CD4-positive, alpha-beta T cell treated with Interleukin-2 at 100 ng/mL for 4 hours (primary cell): Measurements from ENCODE around the gene GPR45.
"Not testable (repeated sequence)": the region's sequence is repeated elsewhere in the genome, so short reads cannot be mapped to it uniquely, and the experiment has no call there.

Source experiments
- DNase-seq: peaks from one replicate; pipeline ENCODE4 v3.0.0-alpha.2; 2020; ENCODE audit warnings: low spot score

Gene GPR45, protein sequence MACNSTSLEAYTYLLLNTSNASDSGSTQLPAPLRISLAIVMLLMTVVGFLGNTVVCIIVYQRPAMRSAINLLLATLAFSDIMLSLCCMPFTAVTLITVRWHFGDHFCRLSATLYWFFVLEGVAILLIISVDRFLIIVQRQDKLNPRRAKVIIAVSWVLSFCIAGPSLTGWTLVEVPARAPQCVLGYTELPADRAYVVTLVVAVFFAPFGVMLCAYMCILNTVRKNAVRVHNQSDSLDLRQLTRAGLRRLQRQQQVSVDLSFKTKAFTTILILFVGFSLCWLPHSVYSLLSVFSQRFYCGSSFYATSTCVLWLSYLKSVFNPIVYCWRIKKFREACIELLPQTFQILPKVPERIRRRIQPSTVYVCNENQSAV

DNA sequence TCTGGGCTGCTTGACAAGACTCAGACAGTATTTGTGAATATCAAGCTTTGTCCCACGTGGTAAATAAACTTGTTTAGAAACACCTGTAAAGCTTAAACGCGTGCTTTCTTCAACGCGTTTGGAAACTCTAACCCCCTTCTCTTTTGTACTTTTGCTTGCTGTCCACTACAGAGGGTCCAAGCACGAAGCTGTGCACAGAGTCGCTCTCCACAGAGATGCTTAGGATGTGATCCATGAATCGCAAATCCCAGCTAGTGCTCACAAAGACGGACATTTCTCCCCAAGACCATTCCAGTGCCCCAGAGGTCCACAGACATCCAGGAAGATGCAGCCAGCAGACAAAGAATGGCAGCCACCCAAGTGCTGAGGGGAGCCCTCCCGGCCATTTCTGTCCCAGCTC is at the start of gene GPR45:
TSS of gene GPR45 (plus strand) at position 301 of the 400 bp plus-strand sequence. CDS start 116 bp downstream, outside the sequence.
- no peak for DNase-seq

DNA sequence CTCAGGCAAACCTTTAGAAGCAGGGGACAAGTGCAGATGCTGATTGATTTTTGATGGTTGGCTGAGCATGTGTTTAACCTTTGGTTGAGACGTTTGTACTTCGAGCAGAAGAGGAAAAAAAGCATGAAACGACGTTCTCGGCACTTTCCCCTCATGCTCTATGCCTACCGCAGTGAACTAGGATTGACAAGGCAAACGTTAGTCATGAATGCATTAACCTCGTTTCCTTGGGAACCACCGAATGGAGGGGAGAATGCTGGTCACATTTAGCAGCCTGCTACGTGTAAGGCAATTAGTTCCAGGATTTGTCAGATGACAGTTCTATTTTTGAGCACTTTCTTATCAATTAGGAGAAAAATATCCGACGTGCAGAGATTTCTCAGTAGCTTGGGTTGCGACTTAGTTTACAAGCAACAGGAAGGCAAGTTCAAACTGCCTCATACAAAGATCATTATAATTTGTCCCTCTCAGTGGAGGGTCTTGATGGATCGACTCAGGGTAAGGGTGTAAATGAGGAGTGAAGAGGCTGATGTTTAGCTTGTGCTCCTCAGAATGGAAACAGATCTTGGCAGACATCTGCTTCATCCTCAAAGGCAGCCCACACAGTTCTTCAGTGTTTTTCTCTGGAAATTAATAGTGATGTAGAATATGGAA is 47.4 kb upstream of the GPR45 start:
- DNase-seq = no peak

DNA sequence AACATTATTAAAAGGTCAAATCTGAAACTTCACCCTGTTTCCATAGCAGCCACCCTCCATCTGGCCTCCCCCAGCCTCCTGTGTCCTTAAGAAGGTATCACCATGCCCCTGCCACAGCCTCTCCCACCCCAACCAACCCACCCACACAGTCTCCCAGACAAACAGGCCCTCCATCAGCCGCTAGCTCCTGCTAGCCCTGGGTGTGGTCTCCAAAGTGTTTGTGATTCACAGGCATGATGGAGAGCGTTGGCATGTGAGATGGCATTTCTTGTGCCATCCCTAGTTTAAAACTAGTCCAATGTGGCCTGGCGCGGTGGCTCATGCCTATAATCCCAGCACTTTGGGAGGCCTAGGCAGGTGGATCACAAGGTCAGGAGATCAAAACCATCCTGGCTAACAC is 44.9 kb upstream of the GPR45 start:
- DNase-seq = no peak

DNA sequence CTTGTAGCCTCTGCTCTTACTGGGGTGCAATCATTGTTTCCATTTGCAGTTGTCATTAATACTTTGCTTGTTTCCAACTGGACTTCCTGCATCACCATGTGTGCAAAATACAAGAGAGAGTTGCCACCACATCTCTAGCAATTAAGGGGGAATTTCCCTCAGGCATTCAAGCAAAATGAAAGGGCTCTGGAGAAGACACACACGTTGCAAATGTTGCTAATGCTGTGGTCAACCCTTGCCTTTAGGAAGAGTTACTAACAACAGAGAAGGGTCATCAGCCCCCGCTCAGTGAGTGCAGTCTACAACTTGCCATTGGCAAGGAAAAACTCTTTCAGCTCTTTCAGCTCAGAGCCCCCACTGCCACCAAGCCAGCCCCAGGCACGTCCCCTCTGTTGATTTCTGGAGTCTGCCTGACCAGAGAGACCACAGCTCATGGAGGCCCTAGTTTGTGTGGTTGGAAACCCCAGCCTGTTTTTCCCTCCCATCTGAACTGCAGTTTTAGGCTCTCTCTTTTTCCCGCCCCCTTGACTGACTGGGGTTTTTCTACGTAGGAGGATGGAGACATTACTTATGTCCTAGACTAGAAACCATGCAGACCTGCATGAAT is 25.9 kb upstream of the GPR45 start:
- DNase-seq = no peak

DNA sequence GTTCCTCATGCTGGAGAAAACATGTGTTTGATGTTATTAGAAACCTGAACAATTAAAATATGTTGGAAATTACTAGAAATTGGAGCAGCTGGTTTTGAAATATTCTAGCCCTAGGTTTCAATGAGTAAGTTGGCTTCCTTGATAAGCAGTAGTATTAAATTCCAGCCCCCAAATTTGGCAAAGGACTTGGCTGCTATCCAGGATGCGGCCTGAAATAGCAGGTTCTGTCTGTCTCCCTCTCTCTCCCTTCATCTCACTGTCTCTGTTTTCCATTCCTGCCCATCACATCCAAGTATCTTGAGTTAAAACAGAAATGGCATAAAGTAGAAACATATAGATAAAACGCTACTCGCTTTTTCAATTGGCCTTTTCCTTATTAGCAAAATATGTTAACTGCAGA is 20.9 kb upstream of the GPR45 start:
- DNase-seq = no peak

DNA sequence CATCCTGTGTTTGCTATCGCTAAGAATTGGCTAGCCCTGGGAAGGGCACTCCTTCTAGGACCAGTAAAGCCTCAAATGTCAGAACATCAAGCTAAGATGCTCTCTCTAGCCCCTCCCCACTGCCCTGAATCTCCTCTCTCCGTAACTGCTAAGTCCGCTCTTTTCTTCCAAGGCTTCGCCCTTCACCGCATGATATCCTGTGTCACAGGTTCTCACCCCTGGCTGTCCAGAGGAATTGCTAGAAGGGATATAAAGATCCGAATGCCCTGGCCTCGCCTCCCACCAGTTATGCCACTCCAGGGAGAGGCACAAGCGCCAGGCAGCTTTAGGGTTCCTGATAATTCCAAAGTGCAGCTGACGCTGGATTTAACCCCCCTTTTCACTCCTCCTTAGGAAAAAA is 17.1 kb upstream of the GPR45 start:
- no peak for DNase-seq

DNA sequence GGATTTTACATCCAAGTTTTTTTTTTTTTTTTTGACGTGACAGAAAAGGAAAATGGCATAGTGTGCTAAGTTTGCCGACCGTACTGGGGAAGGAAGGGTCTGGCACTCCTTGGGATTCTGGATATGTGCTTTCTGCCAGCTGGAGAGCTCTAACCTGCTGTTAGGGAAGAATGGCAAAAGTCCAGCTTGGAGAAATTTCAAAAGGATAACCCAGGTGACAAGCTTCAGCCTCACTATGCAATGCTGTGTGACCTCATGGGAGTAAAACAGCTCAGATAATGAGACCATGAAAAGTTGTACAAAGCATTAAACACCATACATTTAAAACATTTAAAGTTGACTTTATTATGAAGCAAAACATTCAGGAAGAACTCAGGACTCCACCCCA is 10.3 kb upstream of the GPR45 start:
- DNase-seq = no peak

DNA sequence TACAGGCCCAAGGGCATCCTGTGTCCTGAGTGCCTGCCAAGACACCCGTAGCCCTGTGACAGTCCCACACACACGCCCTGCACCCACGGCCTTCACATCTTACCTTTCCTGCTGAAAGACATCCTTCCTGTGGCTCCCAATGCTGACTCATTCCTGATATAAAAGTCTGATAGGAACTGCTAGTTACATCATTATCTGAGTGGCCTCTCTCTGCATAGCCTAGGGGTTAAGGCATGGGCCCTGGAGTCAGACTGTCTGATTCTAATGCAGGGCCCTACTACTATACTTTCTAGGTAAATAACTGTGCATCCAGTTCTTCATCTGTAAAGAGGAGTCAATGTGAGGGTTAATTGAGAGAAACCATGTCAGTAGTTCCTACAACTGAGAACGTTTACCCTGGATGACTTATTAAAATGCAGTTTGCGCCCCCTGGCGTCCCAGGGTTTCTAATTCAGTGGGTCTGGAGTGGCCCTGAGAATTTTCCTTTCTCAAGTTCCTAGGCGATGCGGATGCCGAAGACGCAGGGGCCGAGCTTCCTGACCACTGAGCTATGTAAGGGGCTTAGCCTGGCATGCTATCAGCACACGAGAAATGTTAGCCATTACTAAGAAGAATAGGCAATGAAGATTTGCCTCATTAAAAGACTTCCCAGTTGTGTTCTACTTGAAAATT is 6.0 kb upstream of the GPR45 start:
- peak; percentile 49 for DNase-seq

DNA sequence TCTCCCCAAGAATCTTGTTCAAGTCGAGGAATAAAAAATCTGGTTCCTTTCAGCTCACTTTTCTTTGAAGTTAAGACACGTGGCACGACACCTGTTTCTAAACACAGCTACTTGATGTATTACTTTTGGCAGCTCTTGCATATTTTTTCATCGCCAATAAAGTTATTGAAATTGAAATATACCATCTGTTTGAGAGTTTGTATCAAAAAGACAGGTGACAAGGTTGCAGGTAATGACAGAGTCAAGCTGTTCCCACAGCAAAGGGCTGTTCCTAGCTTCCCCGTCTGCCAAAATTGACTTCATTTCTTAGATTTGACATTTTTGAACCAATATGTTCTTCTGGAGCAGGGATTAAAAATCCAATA is 5.5 kb upstream of the GPR45 start:
- DNase-seq = no peak

DNA sequence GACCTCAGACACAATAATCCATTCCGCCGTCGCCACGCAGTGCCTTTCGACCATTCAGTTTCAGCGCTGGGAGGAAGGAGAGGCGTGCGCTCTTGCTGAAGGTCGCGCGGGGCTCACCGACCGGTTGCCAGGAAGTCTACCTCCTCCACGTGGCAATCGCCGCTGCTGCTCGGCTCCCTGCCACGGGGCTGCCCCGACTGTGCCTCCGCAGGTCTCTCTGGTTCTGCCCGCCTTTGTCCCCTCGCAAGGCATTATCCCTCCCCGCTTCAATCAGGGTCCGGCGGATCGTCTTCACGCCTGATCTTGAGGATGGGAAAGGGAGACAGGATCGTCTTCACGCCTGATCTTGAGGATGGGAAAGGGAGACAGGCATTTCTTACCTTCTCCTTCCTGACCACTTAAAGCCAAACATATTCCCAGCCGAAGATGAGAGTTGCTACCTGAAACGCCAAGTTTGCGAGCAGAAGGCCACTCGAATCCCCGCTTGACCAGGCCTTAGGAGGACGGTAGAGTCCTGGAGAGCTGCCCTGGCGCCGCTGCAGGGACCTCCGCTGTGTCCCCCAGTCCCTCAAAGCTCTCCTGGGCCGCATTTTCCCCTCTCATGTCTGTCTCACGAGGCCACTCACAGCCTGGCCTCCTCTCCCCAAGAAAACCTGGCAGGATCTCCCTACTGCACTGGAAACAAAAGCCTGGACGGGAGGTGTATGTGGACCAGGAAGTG is 4.3 kb upstream of the GPR45 start:
- DNase-seq = no peak

DNA sequence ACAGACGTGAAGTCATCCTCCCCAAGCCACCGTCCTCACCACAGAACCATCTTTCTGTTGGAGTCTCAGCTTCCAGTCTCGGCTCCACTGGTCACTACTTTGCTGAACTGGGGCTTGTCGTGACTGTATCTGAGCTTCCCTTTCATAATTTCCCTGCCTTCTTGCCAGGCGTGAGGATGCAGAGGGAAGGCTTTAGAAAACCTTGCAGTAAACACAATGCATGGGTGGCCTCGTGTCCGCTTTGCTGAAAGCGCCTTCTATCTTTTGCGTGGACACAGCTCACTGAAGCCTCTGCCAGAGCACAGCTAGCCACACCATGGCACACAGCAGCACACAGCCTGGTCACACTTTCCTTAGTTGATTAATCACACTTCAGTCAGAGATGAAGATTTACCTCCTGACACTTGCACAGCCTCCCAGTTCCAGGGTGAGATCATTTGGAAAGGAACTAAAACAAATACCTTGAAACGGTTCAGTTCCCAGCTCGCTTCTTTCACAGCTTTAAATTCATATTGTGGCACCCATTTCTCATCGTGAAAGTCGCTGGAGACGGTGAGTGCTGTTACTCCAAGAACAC is 2.8 kb upstream of the GPR45 start:
- DNase-seq = no peak

DNA sequence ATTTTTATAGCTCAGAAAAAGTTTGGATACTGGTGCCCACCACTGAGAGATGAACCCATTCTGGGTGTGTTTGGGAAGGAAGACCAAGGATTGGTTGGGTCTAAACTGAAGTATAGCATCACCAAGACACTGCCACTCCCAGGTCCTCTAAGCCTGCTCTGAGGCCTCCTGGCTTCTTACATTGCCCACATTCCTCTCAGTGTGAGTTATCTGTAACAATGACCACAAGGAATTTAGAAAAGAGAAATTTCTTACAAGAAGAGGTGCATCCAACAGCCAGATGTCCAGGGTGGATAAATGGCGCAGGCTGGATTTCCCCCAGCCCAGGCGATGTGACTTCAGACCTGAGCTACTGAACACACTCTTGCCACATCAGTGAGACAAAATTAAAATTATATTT is 1.6 kb upstream of the GPR45 start:
- DNase-seq = no peak

DNA sequence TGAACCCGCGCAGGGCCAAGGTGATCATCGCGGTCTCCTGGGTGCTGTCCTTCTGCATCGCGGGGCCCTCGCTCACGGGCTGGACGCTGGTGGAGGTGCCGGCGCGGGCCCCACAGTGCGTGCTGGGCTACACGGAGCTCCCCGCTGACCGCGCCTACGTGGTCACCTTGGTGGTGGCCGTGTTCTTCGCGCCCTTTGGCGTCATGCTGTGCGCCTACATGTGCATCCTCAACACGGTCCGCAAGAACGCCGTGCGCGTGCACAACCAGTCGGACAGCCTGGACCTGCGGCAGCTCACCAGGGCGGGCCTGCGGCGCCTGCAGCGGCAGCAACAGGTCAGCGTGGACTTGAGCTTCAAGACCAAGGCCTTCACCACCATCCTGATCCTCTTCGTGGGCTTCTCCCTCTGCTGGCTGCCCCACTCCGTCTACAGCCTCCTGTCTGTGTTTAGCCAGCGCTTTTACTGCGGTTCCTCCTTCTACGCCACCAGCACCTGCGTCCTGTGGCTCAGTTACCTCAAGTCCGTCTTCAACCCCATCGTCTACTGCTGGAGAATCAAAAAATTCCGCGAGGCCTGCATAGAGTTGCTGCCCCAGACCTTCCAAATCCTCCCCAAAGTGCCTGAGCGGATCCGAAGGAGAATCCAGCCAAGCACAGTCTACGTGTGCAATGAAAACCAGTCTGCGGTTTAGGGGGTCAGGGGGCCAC is 897 bp downstream of the GPR45 start:
- DNase-seq = no peak

DNA sequence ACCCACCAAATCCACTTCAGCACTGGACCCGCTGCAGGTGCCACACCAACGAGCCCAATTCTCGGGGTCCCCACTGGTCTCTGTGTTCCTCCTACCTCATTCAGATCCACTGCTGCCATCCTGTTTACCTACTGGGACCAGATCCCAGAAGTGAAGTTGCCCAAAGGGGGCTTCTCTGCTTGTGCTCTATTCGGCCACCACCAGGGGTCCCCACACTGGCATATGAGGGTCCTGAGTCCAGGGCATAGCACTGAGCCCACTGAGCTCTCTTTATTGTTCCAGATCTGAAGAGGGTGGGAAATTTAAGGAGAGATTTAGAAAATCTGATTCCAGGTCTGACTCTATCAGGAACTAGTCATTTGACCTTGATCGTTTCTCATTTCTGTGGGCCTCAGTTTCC is 2.4 kb downstream of the GPR45 start:
- DNase-seq = no peak

DNA sequence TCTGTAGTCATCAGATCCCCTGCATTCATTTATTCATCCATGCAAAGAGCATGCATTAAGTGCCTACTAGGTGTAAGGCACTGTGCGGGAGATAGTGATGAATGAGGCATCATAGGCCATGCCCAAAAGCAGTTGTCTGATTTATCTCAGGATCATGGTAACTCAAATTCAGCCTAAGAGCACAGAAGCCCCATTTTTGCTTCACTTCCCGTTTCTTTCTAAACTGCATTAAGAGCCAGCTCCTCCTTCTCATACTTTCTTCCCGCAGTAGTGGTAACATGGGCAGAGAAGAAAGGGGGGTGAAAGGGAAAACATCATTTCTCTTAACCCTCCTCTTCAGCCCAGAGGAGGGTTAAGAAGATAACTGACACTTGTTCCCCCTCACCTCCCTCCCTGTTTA is 2.9 kb downstream of the GPR45 start:
- no peak for DNase-seq

DNA sequence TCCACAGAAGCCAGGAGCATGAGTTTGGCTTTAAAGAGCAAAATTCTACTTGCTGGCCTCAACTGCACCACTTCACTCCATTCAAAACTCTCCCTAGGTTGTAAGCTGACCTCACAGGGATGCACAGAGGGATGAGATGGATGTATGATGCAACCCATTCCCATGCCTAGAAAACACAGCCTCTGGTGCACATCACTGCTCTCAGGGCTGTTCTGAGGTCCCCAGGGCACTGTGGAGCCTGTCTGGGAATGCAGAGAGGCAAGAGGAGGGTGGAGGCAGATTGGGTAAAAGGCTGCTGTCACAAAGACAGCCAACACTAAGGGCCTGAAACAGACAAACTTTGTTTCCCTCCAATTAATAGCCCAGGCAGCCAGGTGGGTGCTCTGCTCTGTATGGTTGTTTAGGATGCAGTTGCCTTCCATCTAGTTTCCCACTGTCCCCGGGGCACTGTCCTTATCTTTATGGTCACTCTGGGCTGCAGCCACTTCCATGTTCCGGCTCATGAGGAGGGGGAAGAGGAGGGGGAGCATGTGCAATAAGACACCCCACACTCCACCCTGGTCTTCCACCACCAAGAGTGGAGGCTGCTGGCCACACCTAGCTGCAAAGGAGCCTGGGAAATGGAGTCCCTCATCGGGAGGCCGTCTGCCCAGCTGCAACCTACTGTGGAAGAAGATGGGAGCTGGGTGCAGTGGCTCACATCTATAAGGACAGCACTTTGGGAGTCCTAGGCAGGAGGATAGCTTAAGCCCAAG is 7.0 kb downstream of the GPR45 start:
- DNase-seq = no peak

DNA sequence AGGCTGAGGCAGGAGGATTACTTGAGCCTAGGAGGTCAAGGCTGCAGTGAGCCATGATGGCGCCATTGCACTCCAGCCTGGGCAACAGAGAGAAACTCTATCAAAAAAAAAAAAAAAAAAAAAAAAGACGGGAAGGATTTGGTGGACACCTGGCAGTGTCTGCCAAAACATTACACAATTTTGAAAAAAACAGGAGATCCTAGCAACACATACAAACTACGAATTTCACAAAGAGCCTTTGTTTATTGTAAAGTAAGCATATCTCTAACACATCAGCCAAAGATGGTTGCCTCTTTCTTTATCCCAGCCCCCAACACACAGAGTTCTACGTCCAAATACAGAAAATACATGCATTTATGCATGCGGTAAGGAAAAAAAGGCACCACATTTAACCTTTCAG is 7.6 kb downstream of the GPR45 start:
- DNase-seq = no peak

DNA sequence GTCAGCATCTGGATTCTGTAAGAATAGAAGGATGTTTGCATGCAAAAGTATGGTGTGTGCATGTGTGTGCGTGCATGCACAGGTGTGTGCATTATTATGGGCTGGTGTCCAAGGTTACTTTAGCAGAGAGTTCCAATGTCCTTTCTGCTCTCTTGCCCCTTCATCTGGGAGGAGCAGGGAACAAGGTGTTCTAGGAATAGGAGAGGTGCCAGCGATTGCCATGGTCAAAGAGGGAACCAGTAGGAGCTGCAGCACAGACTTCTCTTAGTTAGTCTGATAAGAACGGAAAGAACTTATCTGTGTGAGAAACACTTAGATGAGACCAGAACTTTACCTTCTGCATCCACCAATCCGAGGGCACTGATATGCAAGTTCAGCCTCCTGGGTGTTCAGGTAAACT is 8.3 kb downstream of the GPR45 start:
- no peak for DNase-seq

DNA sequence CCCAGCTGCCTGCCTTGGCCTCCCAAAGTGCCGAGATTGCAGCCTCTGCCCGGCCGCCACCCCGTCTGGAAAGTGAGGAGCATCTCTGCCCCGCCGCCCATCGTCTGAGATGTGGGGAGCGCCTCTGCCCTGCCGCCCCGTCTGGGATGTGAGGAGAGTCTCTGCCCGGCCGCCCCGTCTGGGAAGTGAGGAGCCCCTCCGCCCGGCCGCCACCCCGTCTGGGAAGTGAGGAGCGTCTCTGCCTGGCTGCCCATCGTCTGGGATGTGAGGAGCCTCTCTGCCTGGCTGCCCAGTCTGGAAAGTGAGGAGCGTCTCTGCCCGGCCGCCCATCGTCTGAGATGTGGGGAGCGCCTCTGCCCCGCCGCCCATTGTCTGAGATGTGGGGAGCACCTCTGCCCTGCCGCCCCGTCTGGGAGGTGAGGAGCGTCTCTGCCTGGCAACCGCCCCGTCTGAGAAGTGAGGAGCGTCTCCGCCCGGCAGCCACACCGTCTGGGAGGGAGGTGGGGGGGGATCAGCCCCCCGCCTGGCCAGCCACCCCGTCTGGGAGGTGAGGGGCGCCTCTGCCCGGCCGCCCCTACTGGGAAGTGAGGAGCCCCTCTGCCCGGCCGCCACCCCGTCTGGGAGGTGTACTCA is 9.6 kb downstream of the GPR45 start:
- not testable (repeated sequence) for DNase-seq

DNA sequence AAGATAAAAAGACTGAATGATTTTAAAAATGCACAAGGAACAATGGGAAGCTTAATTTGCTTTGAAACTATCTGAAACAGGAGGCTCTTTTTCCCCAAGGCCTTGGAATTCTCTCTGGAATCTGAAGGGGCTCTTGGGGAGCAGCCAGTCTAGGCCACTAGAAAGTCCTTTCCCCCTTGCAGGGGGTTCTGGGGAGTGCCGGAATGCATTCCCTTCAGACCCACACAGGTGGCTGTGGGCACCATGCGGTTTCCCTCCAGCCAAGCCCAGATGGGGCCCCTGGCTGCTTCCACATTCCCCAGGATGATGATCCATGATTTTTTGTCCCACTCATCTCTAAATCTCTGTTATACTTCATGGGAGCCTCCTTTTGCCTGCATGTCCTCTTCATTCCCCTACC is 10.7 kb downstream of the GPR45 start:
- no peak for DNase-seq
